H1 (cell line): ENCODE data around the gene RIN3. TPM values are rescaled to one million over a fixed set of nuclear protein-coding genes. Genes with fewer than 3 reads are reported as not detected.

Experiments used
- CBX5 ChIP-seq: fragments of 300-800, 300-1000 bp; sonication (generic); IDR thresholded peaks from 2 replicates; pipeline ENCODE4 v1.7.1; 2016; ENCODE audit warnings: antibody characterized with exemption, low read length, low read depth
- PHF8 ChIP-seq: fragments of 200-600 bp; sonication (generic); conservative IDR thresholded peaks from 2 replicates; pipeline ENCODE4 v1.7.1; 2012; ENCODE audit warnings: low read depth, mild to moderate bottlenecking, inconsistent platforms, low read length, moderate library complexity
- TAF7 ChIP-seq: optimal IDR thresholded peaks from 2 replicates; pipeline ENCODE3; 2011; ENCODE audit warnings: low read depth, mild to moderate bottlenecking, inconsistent platforms, low read length, moderate library complexity, borderline replicate concordance
- polyA plus RNA-seq, 7 experiments: library from polyadenylated mRNA; depleted of rRNA in 3 of 7; stranded (reverse) in 5 of 7; unstranded in 2 of 7; fragments of >200 nt in 5 of 7; fragments of 200-250 nt in 2 of 7; gene quantifications; 1 replicate in 5 of 7; 2 replicates in 1 of 7; 4 replicates in 1 of 7; pipeline versions ENCODE4 v1.2.1 to v1.2.3, GENCODE V29; 2011 to 2013; ENCODE audit warnings: missing spikeins in 2 of 7, mixed read lengths in 2 of 7
- total RNA-seq: library from RNA; stranded (reverse); fragmentation: NEBNext Ultra II Directional; extraction: Animal tissue kit (Norgen Biotek cat#: 25700); gene quantifications from 2 replicates; pipeline ENCODE4 v1.2.1, GENCODE V29; 2021

RIN3 gene
- total and polyA plus RNA-seq, 2 of the 8 experiments (the other 6 are each of a cell fraction or from before 2014, with no cell fraction given): 0.59 to 1.5 TPM

DNA sequence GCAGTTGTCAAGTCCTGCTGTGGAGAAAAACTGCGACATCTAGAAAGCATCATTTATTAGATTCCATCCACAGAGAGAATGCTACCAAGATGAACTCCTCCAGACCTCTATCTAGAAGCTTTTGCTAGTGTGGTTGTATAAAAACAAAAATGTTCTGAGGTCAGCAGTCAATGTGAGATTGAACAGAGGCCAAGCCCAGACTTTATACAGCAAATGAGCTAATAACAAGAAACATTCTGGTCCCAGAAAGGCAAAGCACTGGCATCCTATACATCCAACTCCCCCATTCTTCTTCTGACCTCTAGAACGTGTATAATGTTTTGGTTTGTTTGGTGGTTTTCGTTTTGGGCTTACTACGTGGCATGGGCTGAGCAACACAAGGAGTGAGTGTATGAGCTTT is 26.7 kb upstream of the RIN3 start (continued):
- TF ChIP-seq PHF8 (no peak), TAF7 (no peak), CBX5 (no peak)
